Fibroblast of lung (primary cell): ENCODE measurements around the gene ASTN2. TPM values are rescaled to one million over a fixed set of nuclear protein-coding genes. Genes with fewer than 3 reads are reported as not detected.

Experiments used
- DNase-seq, 2 donors: peaks; one replicate each; pipeline versions ENCODE4 v3.0.0 to v3.0.0-alpha.2; 2010; ENCODE audit warnings: low read depth in 2 of 2
- H2AFZ ChIP-seq: 2 replicates; pipeline ENCODE4 v1.5.1; 2012; ENCODE audit warnings: low read length, control low read depth, inconsistent platforms
- H3K27ac ChIP-seq: 2 replicates; pipeline ENCODE4 v1.5.1; 2011; ENCODE audit warnings: low read length, control low read depth; ENCODE audit not compliant: insufficient read depth
- H3K27me3 ChIP-seq: 2 replicates; pipeline ENCODE4 v1.5.1; 2011; ENCODE audit warnings: mild to moderate bottlenecking, low read length; ENCODE audit not compliant: control insufficient read depth, insufficient read depth
- H3K36me3 ChIP-seq: 2 replicates; pipeline ENCODE4 v1.5.1; 2011; ENCODE audit warnings: low read length; ENCODE audit not compliant: control insufficient read depth, insufficient read depth
- H3K4me1 ChIP-seq: 2 replicates; pipeline ENCODE4 v1.5.1; 2011; ENCODE audit warnings: low read length; ENCODE audit not compliant: control insufficient read depth, insufficient read depth; ENCODE audit errors: extremely low read depth
- H3K4me2 ChIP-seq: 2 replicates; pipeline ENCODE4 v1.5.1; 2011; ENCODE audit warnings: low read length, control low read depth; ENCODE audit not compliant: insufficient read depth; ENCODE audit errors: extremely low read depth
- H3K4me3 ChIP-seq, 4 experiments: fragments of 200-600 bp in 1 of 4; sonication (generic) in 1 of 4; replicated peaks in 1 of 4; 2 replicates each; pipeline ENCODE4 v1.5.1; 2011 to 2016; ENCODE audit warnings: low read length in 4 of 4, low read depth in 3 of 4, mild to moderate bottlenecking in 3 of 4, control low read depth in 2 of 4, inconsistent platforms in 1 of 4, mixed read lengths in 1 of 4; ENCODE audit not compliant: insufficient read depth in 1 of 4; ENCODE audit errors: control extremely low read depth in 1 of 4
- H3K79me2 ChIP-seq: 2 replicates; pipeline ENCODE4 v1.5.1; 2012; ENCODE audit warnings: mild to moderate bottlenecking, low read length, inconsistent platforms; ENCODE audit not compliant: control insufficient read depth, insufficient read depth
- H3K9ac ChIP-seq: 2 replicates; pipeline ENCODE4 v1.5.1; 2011; ENCODE audit warnings: mild to moderate bottlenecking, low read length, control low read depth; ENCODE audit not compliant: insufficient read depth
- H3K9me3 ChIP-seq: 2 replicates; pipeline ENCODE4 v1.5.1; 2012; ENCODE audit warnings: low read depth, low read length; ENCODE audit not compliant: control insufficient read depth, insufficient read depth
- H4K20me1 ChIP-seq: 2 replicates; pipeline ENCODE4 v1.5.1; 2011; ENCODE audit warnings: low read length; ENCODE audit not compliant: control insufficient read depth, insufficient read depth; ENCODE audit errors: extremely low read depth
- CTCF ChIP-seq, 2 donors: IDR thresholded peaks in 1 of 2; conservative IDR thresholded peaks in 1 of 2; 1 replicate in 1 of 2; 2 replicates in 1 of 2; pipeline ENCODE4 v1.5.1; 2011 to 2012; ENCODE audit warnings: low read length in 2 of 2, control low read depth in 1 of 2, inconsistent platforms in 1 of 2, low read depth in 1 of 2, mild to moderate bottlenecking in 1 of 2
- EZH2 ChIP-seq: IDR thresholded peaks from 2 replicates; pipeline ENCODE4 v1.5.1; 2012; ENCODE audit warnings: low read length, control low read depth, mild to moderate bottlenecking; ENCODE audit errors: missing control alignments
- polyA plus RNA-seq, 2 donors: library from polyadenylated mRNA; depleted of rRNA in 1 of 2; stranded (reverse) in 1 of 2; unstranded in 1 of 2; fragments of >200 nt; gene quantifications; 2 replicates each; pipeline ENCODE4 v1.2.1, GENCODE V29; 2011 to 2012; ENCODE audit warnings: missing spikeins in 1 of 2
- total RNA-seq: library from RNA; depleted of rRNA; stranded (reverse); fragments of >200 nt; gene quantifications from 2 replicates; pipeline ENCODE4 v1.2.1, GENCODE V29; 2014

The ASTN2 gene
- total and polyA plus RNA-seq, 2 donors (not counting 1 experiment from before 2014, with no cell fraction given), result 2.2 to 19.2 TPM

- H3K9ac ChIP-seq, result no peak overlapping the region
- no peaks in the 10 kb centered on the region for H3K36me3 ChIP-seq
- no peaks in the 10 kb centered on the region for H3K4me1 ChIP-seq
- H3K9me3 ChIP-seq, result no peaks in the 10 kb centered on the region
- no peaks in the 10 kb centered on the region for H3K79me2 ChIP-seq
- no peaks in the 10 kb centered on the region for H3K27me3 ChIP-seq
- no peak overlapping the region for H3K4me3 ChIP-seq
- no peak overlapping the region for H3K4me2 ChIP-seq
- TF ChIP-seq CTCF (conservative IDR thresholded peaks at IDR 0.05 in 1 of 2, IDR thresholded peaks at IDR 0.05 in 1 of 2; ENCODE audit: low read depth in 1 of 2, low read length in 2 of 2) (no peak), EZH2 (no peak)
- H2AFZ ChIP-seq, result no peak overlapping the region
- no peak overlapping the region for H3K27ac ChIP-seq
- no peak for DNase-seq
- H4K20me1 ChIP-seq, result no peaks in the 10 kb centered on the region
Measured at GRCh38 chr9:116605060-116605459, 809.8 kb downstream of the ASTN2 start.

GRCh38 chr9:116604251-116604650, 810.6 kb downstream of the ASTN2 start:
- TF ChIP-seq CTCF (conservative IDR thresholded peaks at IDR 0.05 in 1 of 2, IDR thresholded peaks at IDR 0.05 in 1 of 2; ENCODE audit: low read depth in 1 of 2, low read length in 2 of 2) (no peak), EZH2 (no peak)
- Histone ChIP-seq H3K4me2 (no peak overlapping the region), H3K4me3 (no peak overlapping the region), H3K36me3 (no peaks in the 10 kb centered on the region), H3K9me3 (no peaks in the 10 kb centered on the region), H3K4me1 (no peaks in the 10 kb centered on the region), H3K9ac (no peak overlapping the region), H2AFZ (no peak overlapping the region), H3K27ac (no peak overlapping the region), H3K27me3 (no peaks in the 10 kb centered on the region), H3K79me2 (no peaks in the 10 kb centered on the region), H4K20me1 (no peaks in the 10 kb centered on the region)
- DNase-seq, result no peak

- H4K20me1 ChIP-seq, result no peaks in the 10 kb centered on the region
- no peaks in the 10 kb centered on the region for H3K27me3 ChIP-seq
- H3K27ac ChIP-seq, result no peak overlapping the region
- TF ChIP-seq EZH2 (no peak), CTCF (conservative IDR thresholded peaks at IDR 0.05 in 1 of 2, IDR thresholded peaks at IDR 0.05 in 1 of 2; ENCODE audit: low read depth in 1 of 2, low read length in 2 of 2) (no peak)
- H3K36me3 ChIP-seq, result no peaks in the 10 kb centered on the region
- H2AFZ ChIP-seq, result no peak overlapping the region
- H3K4me3 ChIP-seq, result no peak overlapping the region
- H3K79me2 ChIP-seq, result no peaks in the 10 kb centered on the region
- H3K4me1 ChIP-seq, result no peaks in the 10 kb centered on the region
- H3K9me3 ChIP-seq, result no peaks in the 10 kb centered on the region
- H3K9ac ChIP-seq, result no peak overlapping the region
- no peak for DNase-seq
- no peak overlapping the region for H3K4me2 ChIP-seq
Measured at GRCh38 chr9:116599342-116599884, 815.4 kb downstream of the ASTN2 start.
